SH-SY5Y (cell line): Measurements from ENCODE around the gene COTL1.

Experiments used
- GATA2 ChIP-seq: IDR thresholded peaks from 2 replicates; pipeline ENCODE4 v1.6.1; 2011; ENCODE audit warnings: mild to moderate bottlenecking, low read depth, low read length
- GATA3 ChIP-seq: IDR thresholded peaks from 2 replicates; pipeline ENCODE4 v1.6.1; 2011; ENCODE audit warnings: low read depth, mild to moderate bottlenecking, low read length, moderate library complexity

- TF ChIP-seq GATA2: no peak
- TF ChIP-seq GATA3: no peak
These were observed 67.8 kb downstream of the COTL1 start for GRCh38 chr16:84550096-84550495.
